ENCODE measurements around the gene SLC4A7.

SLC4A7 gene

GRCh38 chr3:27488821-27489220, 4.6 kb upstream of the SLC4A7 start:
- no peak for TF ChIP-seq CTCF (IDR thresholded peaks at IDR 0.05; ENCODE audit: low read depth, low read length, missing control alignments)
- no peak for DNase-seq (ENCODE audit: extremely low read depth, low read depth)
- no peak overlapping the region for H3K4me3 ChIP-seq (replicated peaks; ENCODE audit: low read depth, low read length)

DNA sequence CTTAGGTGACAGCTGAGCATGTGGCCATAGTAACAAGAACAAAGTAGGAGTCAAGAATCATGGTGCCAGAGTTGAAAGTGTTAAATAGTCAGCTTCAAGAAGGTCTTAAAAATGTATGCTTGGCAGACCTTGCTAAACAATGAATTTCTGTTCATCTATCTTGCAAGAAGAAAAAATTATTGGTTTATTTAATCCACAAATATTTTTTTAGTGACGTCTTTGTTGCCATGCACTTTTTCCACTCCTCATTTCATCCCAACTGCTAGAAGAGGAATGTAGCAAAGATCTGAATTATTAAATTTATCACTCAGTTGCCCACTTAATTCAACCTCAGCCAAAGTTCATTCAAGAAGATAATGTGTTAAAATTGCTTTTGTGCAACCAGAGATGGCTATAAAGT, 3.2 kb upstream of the SLC4A7 start:
- DNase-seq (ENCODE audit: extremely low read depth, low read depth): no peak
- H3K4me3 ChIP-seq (replicated peaks; ENCODE audit: low read depth, low read length): no peak overlapping the region
- TF ChIP-seq CTCF (IDR thresholded peaks at IDR 0.05; ENCODE audit: low read depth, low read length, missing control alignments): no peak

DNA sequence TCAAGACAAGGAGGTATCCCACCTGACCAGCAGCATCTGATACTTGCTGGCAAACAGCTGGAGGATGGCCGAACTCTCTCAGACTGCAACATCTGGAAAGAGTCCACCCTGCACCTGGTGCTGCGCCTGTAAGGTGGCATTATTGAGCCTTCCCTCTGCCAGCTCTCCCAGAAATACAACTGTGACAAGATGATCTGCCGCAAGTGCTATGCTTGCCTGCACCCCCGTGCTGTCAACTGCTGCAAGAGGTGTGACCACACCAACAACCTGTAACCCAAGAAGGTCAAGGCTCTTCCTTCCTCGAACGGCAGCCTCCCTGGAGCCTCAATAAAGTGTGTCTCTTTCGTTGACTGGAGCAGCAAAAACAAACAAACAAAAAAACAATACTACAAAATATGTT, 2.2 kb upstream of the SLC4A7 start:
- DNase-seq (ENCODE audit: extremely low read depth, low read depth): no peak

GRCh38 chr3:27485866-27486265, 1.7 kb upstream of the SLC4A7 start:
- DNase-seq (ENCODE audit: extremely low read depth, low read depth): no peak
- no peak for TF ChIP-seq CTCF (IDR thresholded peaks at IDR 0.05; ENCODE audit: low read depth, low read length, missing control alignments)

More for the DNA sequence above, 2.2 kb upstream of the SLC4A7 start:
- TF ChIP-seq CTCF (IDR thresholded peaks at IDR 0.05; ENCODE audit: low read depth, low read length, missing control alignments): no peak
- H3K4me3 ChIP-seq (replicated peaks; ENCODE audit: low read depth, low read length): no peak overlapping the region

GRCh38 chr3:27483117-27484014, 818 bp downstream of the SLC4A7 start:
- peak overlapping the region; percentile 63 for H3K4me3 ChIP-seq (replicated peaks; ENCODE audit: low read depth, low read length)
- no peak for TF ChIP-seq CTCF (IDR thresholded peaks at IDR 0.05; ENCODE audit: low read depth, low read length, missing control alignments)
- peak; percentile 43 for DNase-seq (ENCODE audit: extremely low read depth, low read depth)

More at GRCh38 chr3:27485866-27486265, 1.7 kb upstream of the SLC4A7 start:
- H3K4me3 ChIP-seq (replicated peaks; ENCODE audit: low read depth, low read length): no peak overlapping the region

- TF ChIP-seq CTCF (IDR thresholded peaks at IDR 0.05; ENCODE audit: low read depth, low read length, missing control alignments): no peak
- H3K4me3 ChIP-seq (replicated peaks; ENCODE audit: low read depth, low read length): no peak overlapping the region
- DNase-seq (ENCODE audit: extremely low read depth, low read depth): no peak
Measured at GRCh38 chr3:27479806-27480543, 4.2 kb downstream of the SLC4A7 start.

Measured in HFF-Myc (cell line).